Measurements from ENCODE around the gene NEUROD1.

NEUROD1 gene

GRCh38 chr2:181697571-181697970, 17.3 kb upstream of the NEUROD1 start:
- DNase-seq (ENCODE audit: low read depth) = no peak
- no peak overlapping the region for H3K4me3 ChIP-seq (ENCODE audit: low read length)
- no peak for TF ChIP-seq CTCF (IDR thresholded peaks at IDR 0.05; ENCODE audit: insufficient read depth, low read depth, low read length, missing control alignments)

- no peak for TF ChIP-seq CTCF (IDR thresholded peaks at IDR 0.05; ENCODE audit: insufficient read depth, low read depth, low read length, missing control alignments)
- no peak for DNase-seq (ENCODE audit: low read depth)
- no peak overlapping the region for H3K4me3 ChIP-seq (ENCODE audit: low read length)
Measured at GRCh38 chr2:181697126-181697525, 16.8 kb upstream of the NEUROD1 start.

- no peak for TF ChIP-seq CTCF (IDR thresholded peaks at IDR 0.05; ENCODE audit: insufficient read depth, low read depth, low read length, missing control alignments)
- DNase-seq (ENCODE audit: low read depth) = no peak
- H3K4me3 ChIP-seq (ENCODE audit: low read length) = no peak overlapping the region
Measured at GRCh38 chr2:181694271-181694670, 14.0 kb upstream of the NEUROD1 start.

- TF ChIP-seq CTCF (IDR thresholded peaks at IDR 0.05; ENCODE audit: insufficient read depth, low read depth, low read length, missing control alignments) = no peak
- no peak for DNase-seq (ENCODE audit: low read depth)
- H3K4me3 ChIP-seq (ENCODE audit: low read length) = no peak overlapping the region
Measured at GRCh38 chr2:181690860-181691259, 10.5 kb upstream of the NEUROD1 start.

- no peak for DNase-seq (ENCODE audit: low read depth)
- no peak overlapping the region for H3K4me3 ChIP-seq (ENCODE audit: low read length)
- TF ChIP-seq CTCF (IDR thresholded peaks at IDR 0.05; ENCODE audit: insufficient read depth, low read depth, low read length, missing control alignments) = no peak
Measured at GRCh38 chr2:181686576-181687185, 6.4 kb upstream of the NEUROD1 start.

- DNase-seq (ENCODE audit: low read depth) = peak; percentile 52
- TF ChIP-seq CTCF (IDR thresholded peaks at IDR 0.05; ENCODE audit: insufficient read depth, low read depth, low read length, missing control alignments) = no peak
- no peak overlapping the region for H3K4me3 ChIP-seq (ENCODE audit: low read length)
Measured at GRCh38 chr2:181685150-181685688, 4.9 kb upstream of the NEUROD1 start.
